Esophagus mucosa (tissue), 1 donor: ENCODE measurements around the gene NUPR1. TPM values are rescaled to one million over a fixed set of nuclear protein-coding genes. Genes with fewer than 3 reads are reported as not detected.
A peak's percentile ranks its signal among the peaks of the same experiment; 100 is the strongest.
"Not testable (repeated sequence)": the region's sequence is repeated elsewhere in the genome, so short reads cannot be mapped to it uniquely, and the experiment has no call there.

Experiments
- ATAC-seq: fragments of 200-7000 bp; cut with Tn5 transposase; one replicate; pipeline ENCODE4 v1.9.1; 2020
- total RNA-seq: library from RNA; stranded (reverse); gene quantifications from one replicate; pipeline ENCODE4 v1.2.4, GENCODE V29; 2023
- donor health status: DM: yes; HTN: yes; CAD: no.

The NUPR1 gene
- total RNA-seq, 1 donor from 2014 or later: 64.4 TPM

- no peak for ATAC-seq
These were observed 12.3 kb downstream of the NUPR1 start for GRCh38 chr16:28526201-28527099.

- peak; percentile 49 for ATAC-seq
These were observed 14.0 kb downstream of the NUPR1 start for GRCh38 chr16:28524681-28525171.

DNA sequence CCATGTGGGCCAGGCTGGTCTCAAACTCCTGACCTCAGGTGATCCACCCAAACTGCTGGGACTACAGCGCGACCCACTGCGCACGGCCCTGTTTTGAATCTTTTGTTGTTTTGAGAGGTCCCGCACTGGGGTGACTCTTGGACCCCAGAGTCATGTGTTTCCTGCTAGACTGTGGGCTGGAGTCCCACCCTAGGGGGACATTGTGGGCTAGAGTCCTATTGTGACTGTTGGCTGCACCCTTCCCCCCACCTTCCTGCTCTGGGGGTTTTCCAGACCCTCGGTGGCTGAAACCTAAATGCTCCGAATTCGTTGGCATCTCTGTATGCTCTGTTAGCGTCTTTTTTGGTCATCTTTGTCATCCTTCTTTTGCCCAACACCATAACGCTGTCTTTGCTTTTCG is 16.0 kb downstream of the NUPR1 start:
- ATAC-seq: no peak

DNA sequence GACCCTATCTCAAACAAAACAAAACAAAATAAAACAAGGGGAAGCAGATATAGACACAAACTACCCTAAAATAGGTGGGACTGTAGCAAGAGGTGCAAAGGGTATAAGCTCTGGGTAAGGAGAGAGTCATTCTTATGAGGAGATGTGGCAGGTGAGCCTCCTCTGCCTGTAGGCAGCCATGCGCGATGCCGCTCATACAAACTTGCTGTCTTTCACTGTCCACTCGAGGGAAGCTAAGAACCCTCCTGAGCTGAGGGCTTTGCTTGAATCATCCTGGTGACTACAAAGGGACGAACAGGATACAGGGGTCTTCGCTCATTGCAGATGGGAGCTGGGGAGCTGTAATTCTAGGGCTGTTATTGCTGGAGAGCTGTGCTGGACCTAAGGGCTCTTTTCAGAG is 17.3 kb downstream of the NUPR1 start:
- no peak for ATAC-seq

- ATAC-seq: no peak
These were observed 18.1 kb downstream of the NUPR1 start for GRCh38 chr16:28520672-28521071.

GRCh38 chr16:28514246-28514645 is 24.5 kb downstream of the NUPR1 start:
- peak; percentile 14 for ATAC-seq

DNA sequence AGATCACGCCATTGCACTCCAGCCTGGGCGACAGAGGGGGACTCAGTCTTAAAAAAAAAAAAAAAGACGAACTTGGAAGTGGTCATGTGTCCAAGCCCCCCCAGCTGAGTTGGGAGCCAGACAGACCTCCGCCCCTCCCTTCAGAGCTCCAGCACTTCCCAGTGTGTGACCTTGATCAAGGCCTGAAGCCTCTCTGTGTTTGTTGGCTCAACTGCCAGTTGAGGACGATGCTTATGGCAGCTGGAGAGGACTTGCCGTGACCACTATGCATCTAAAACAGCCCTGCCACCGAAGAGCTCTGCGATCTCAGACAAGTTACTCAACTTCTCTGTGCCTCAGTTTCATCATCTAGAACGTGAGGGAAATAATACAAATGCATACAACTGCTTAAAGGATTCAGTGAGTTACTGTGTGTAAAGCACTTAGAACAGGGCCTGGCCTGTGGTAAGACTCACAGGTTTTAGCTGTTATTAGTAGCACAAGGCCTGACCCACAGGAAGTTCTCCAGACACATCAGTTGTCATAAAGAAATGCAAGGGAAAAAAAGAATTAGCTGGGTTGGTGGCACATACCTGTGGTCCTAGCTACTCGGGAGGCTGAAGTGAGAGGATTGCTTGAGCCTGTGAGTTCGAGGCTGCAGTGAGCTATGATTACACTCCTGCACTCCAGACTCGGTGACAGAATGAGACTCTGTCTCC is 25.1 kb downstream of the NUPR1 start:
- no peak for ATAC-seq

GRCh38 chr16:28511801-28512789 is 26.7 kb downstream of the NUPR1 start:
- no peak for ATAC-seq

GRCh38 chr16:28511031-28511430 is 27.7 kb downstream of the NUPR1 start:
- peak; percentile 45 for ATAC-seq

- no peak for ATAC-seq
These were observed 33.2 kb downstream of the NUPR1 start for GRCh38 chr16:28505489-28506137.

DNA sequence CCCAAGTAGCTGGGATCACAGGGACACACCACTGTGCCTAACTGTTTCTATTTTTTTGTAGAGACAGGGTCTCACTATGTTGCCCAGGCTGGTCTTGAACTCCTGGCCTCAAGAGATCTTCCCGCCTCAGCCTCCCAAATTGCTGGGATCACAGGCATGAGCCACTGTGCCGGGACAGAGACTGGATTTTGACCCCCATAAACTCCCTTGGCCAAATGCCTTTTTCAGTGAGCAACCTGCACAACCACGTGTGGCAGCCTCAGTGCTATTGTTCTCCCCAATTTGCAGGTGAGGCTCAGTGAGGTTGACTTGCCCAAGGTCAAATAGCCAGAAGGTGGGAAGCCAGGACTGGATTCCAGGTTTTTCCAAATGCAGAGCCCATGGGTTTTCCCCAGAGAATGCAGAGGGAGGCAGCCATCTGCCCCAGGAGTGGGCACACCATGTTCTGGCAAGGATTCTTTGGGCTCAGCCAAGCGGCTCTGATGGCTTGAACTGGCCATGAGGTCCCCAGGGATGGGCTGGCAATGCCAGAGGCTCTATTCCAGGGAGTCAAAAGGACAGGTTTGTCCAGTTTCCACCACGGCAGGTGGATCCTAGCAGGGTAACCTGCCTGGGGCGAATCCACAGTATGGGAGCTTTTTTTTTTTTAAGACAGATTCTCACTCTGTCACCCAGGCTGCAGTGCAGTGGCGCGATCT is 33.9 kb downstream of the NUPR1 start:
- ATAC-seq: peak; percentile 59

GRCh38 chr16:28503470-28504259 is 35.1 kb downstream of the NUPR1 start:
- ATAC-seq: no peak

- no peak for ATAC-seq
These were observed 36.5 kb downstream of the NUPR1 start for GRCh38 chr16:28502290-28502689.

DNA sequence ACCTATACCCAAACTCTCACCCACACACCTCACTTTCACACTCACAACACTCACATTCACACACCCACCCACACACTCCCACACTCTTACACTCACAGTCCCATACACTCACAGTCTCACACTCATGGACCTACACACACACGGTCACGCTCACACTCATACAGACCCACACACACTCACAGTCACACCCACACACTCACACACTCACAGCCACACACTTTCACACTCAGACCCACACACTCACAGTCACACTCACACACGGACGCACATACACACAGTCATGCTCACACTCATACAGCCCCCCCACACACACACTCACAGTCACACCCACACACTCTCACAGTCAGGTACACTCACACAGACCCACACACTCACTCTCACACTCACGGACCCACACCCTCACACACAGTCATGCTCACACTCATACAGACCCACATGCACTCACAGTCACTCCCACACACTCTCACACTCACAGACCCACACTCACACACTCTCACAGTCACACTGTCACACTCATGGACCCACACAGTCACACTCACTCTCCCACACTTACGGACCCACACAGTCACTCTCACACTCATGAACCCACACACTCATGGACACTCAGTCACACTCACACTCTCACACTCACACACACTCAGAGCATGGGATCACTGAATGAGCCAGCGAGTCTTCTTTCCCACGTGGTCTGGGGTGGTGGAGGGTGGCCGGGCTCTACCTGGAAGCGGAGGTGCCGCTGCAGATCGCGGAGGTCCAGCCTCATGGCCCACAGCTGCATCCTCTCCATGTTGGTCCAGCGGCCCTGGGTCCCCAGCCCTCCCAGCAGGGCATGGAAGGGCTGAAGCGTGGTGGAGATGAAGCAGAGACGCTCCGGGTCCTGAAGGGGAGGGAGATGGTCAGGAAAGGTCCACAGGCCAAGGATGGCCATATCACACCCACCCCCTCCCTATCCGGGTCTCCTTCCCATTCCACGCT is 37.2 kb downstream of the NUPR1 start:
- no peak for ATAC-seq

GRCh38 chr16:28500476-28501180 is 38.1 kb downstream of the NUPR1 start:
- ATAC-seq: not testable (repeated sequence)

- no peak for ATAC-seq
These were observed 38.9 kb downstream of the NUPR1 start for GRCh38 chr16:28499854-28500253.

- ATAC-seq: no peak
These were observed 40.0 kb downstream of the NUPR1 start for GRCh38 chr16:28498666-28499381.
